Measurements from ENCODE around the gene FAM180A.
A peak's percentile ranks its signal among the peaks of the same experiment; 100 is the strongest.

The FAM180A gene

GRCh38 chr7:135684136-135684535, 64.5 kb downstream of the FAM180A start:
- DNase-seq (ENCODE audit: low read depth in 2 of 2) = peak; percentile 63 to 68
- TF ChIP-seq CTCF (IDR thresholded peaks at IDR 0.05; ENCODE audit: low read depth, low read length) = no peak
- H3K4me3 ChIP-seq (replicated peaks in 1 of 2; ENCODE audit: low read depth in 2 of 2, low read length in 2 of 2) = no peak overlapping the region

- no peak overlapping the region for H3K4me3 ChIP-seq (replicated peaks in 1 of 2; ENCODE audit: low read depth in 2 of 2, low read length in 2 of 2)
- no peak for TF ChIP-seq CTCF (IDR thresholded peaks at IDR 0.05; ENCODE audit: low read depth, low read length)
- DNase-seq (ENCODE audit: low read depth in 2 of 2) = no peak
Observed at GRCh38 chr7:135683609-135684008, 65.0 kb downstream of the FAM180A start.

- no peak overlapping the region for H3K4me3 ChIP-seq (replicated peaks in 1 of 2; ENCODE audit: low read depth in 2 of 2, low read length in 2 of 2)
- no peak for TF ChIP-seq CTCF (IDR thresholded peaks at IDR 0.05; ENCODE audit: low read depth, low read length)
- DNase-seq (ENCODE audit: low read depth in 2 of 2) = no peak
Observed at GRCh38 chr7:135682191-135682590, 66.4 kb downstream of the FAM180A start.

- DNase-seq (ENCODE audit: low read depth in 2 of 2) = no peak
- no peak overlapping the region for H3K4me3 ChIP-seq (replicated peaks in 1 of 2; ENCODE audit: low read depth in 2 of 2, low read length in 2 of 2)
- TF ChIP-seq CTCF (IDR thresholded peaks at IDR 0.05; ENCODE audit: low read depth, low read length) = no peak
Observed at GRCh38 chr7:135681762-135682161, 66.9 kb downstream of the FAM180A start.

Measured in cardiac fibroblast (primary cell).